SIG-M5 treated with dmso at 0.1 percent for 504 hours (cell line): ENCODE measurements around the gene ZSCAN22.
A peak's percentile ranks its signal among the peaks of the same experiment; 100 is the strongest.
"Not testable (repeated sequence)": the region's sequence is repeated elsewhere in the genome, so short reads cannot be mapped to it uniquely, and the experiment has no call there.

Experiments
- DNase-seq: peaks from one replicate; lab custom pipeline; 2025; ENCODE audit not compliant: unreplicated experiment; lab: John Stamatoyannopoulos, UW

Gene ZSCAN22

DNA sequence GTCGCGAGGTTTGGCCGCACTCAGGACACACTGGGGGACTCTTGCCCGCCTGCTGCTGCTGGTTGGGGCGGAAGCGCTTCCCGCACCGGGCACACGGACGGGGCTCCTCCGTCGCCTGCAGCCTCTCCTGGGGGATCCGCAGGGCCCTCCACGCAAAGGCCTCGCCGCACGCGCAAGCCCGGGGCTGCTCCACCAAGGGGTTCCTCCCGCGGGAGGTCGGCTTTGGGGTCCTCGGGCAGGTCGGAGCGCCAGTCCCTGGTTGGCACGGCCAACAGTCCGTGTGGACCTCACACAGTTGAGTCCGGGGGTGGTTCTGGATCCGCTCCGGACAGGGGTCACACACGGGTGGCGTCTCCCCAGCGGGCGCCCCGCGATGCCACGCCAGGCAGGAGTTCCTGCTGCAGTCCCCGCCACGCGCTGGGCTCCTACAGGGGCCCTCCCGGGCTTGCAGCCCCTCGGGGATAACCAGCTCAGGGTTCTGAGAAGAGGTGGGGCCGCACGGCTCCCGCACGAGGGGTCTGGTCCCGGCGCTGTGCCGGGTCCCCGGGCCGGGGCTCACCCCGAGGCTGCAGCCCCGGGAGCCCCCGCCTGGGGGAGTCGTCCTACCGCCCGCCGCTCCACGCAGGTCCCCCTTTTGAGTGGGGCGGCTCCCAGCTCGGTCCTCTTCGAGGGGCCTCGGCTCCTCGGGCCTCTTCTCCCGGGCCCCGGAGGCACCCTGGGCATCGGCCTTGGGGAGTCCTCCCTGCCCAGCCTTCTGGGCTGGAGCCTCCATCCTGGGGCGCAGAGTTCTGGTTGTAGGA is 42.0 kb downstream of the ZSCAN22 start:
- DNase-seq = no peak

DNA sequence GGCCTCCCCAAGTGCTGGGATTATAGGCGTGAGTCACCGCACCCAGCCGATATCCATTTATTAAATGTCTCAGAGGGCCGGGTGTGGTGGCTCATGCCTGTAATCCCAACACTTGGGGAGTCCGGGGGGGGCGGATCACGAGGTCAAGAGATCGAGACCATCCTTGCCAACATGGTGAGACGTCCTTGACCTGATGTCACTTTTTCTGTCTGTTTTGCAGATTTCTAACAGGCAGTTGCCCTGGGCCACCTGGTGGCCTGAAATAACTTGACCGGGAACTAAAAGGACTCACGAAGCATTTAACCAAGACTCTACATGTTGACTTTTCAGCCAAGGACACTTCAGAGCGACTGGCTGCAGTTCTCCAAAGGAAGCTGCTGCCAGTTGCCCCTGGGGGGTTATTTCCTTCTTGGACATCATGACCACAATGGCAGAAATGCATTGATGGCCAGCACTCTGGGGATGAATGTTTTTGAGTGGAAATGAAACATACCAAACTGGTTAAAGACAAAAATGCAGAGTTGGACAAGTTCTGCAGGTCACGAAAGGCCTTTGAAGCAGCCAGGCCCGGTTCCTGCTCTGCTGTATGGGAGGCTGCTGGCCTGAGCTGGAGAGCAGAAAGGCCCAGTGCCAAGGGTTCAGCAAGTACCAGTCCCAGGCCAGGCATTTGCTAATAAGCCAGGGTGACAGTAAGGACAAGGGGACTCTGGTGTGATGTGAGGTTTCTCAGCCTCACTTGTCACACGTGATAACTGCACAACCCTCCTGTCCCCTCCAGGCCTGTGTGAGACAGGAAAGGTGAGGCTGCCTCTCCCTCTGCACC is 45.7 kb downstream of the ZSCAN22 start:
- peak; percentile 9 for DNase-seq

DNA sequence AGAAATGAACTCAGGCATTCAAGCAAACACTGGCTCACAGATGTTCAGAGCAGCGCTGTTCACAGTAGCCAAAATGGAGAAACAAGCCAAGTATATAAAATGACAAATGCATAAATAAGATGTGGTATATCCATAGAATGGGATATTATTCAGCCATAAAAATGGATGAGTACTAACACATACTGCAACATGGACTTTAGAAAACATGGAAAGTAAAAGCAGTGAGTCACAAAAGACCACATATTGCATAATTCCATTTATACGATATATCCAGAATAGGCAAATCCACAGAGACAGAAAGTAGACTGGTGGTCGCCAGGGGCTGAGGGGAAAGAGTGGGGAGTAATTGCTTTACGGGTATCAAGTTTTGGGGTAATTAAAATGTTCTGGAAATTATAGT is 47.4 kb downstream of the ZSCAN22 start:
- peak; percentile 37 for DNase-seq

DNA sequence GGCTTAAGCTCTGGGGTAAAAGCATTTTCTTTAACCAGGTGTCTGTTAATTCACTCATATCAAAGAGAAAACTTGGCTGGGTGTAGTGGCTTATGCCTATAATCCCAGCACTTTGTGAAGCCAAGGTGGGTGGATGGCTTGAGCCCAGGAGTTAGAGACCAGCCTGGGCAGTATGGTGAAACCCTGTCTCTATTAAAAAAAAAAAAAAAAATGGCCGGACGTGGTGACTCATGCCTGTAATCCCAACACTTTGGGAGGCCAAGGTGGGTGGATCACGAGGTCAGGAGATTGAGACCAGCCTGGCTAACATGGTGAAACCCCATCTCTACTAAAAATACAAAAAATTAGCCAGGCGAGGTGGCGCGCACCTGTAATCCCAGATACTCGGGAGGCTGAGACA is 49.9 kb downstream of the ZSCAN22 start:
- not testable (repeated sequence) for DNase-seq

DNA sequence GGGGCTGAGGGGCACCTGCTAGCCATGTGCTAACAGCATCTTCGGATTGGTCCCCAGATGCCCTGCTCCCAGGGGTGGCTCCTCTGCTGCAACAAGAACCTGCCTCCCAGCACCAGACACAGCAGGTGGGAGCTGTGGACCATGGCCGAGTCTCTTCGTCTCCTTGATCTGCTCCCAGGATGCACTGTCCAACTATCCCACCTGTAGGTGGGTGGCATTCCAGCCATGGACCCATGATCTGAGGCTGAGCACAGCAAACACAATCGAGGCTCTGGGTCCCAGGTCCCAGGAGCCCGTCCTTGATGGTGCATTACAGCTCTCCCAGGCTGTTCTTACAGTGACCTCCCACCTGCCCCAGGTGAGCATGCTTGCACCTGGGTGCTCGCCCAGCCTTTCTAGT is 52.5 kb downstream of the ZSCAN22 start:
- no peak for DNase-seq

DNA sequence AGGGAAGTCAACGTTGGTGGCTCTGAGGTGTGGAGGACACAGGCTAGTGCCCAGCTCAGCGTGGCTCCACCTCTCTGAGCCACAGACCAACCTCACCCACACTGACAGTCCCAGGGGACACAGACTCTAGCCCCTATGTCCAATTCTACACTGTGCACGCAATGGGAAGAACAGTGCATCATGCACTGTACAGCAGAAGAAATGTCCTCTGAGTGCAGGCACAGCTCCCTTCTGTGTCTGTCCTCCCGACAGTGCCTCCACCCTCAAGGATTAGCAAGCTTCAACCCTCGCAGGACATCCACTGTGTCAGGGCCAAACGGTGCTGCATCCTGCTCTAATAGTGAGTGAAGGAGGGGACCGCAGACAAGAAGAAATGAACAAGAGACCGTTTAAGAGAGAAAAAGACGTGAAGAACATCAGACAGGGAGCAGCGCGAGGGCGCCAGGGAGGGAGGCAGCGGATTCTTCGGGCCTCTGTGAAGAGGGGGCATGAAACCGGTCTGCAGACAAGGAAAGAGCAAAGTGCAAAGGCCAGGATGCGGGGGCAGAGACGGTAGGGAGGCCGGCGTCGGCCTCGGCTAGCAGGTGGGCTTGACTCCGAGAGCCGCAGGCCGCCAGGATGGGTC is 53.4 kb downstream of the ZSCAN22 start:
- no peak for DNase-seq

DNA sequence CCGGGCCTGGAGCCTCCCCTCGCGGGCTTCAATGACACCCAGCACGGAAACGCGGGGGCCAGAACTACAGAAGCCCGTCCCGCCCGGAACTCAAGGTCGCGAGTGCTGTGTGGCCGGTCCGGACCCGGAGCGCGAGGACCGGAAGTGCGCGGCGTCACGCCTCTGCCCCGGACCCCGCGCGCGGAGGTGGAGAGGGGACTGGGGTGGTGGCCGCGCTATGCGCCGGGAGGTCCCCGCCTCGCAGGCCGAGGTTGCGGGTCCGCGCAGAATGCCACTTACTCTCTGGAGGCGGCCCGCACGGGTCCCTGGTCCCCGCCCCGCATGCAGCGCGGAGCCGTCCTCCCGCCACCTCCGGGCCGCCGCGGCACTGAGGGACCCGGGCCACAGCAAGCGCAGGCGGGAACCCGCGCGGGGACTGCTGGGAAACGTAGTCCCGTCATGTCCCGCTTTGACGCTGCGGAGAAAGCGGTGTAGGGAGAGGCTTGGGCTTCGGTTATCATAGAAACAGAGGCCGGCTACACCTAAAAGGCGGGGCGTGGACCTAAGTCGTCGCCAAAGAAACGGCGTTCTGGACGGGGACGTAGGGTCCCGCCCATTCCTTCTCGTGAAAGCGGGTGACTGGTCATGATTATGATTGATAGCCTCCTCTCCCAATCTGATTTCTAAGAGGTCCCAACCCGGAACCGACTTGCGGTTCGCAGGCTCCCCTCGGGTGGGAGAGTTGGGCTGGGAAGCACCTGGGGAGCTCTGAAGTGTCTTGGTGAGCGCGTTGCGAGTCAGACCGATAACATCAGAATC is 54.1 kb downstream of the ZSCAN22 start, which contains the start of gene ZNF837:
Gene ZNF837, minus strand, starts transcription at position 369 of the 798 bp plus-strand sequence. CDS start 11,698 bp downstream, outside the sequence.
- DNase-seq = peak; percentile 99

DNA sequence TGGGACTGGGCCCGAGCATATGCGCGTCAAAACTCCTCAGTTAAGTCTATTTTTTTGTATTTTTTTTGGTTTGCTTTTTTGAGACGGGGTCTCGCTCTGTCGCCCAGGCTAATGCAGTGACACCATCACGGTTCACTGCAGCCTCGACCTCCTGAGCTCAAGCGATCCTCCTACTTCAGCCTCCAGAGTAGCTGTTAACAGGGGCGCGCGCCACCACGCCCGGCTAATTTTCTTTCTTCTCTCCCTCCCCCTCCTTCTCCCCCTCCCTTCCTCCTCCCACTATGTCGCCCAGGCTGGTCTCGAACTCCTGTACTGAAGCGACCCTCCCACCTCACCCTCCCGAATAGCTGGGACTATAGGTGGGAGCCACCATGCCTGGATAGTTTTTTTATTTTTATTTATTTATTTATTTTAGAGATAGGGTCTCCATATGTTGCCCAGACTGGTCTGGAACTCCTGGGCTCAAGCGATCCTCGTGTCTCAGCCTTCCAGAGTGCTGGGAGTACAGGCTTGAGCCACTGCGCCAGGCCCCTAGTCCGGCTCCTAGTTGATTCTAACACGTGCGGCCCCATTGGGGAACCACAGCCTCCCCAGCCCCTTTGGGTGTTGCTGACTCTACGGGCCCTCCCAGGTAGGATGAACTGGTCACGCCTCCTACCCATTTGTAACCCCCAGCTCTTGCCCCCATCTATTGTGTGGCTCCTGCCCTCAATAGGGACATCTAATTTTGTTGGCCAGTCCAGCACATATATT is 54.8 kb downstream of the ZSCAN22 start:
- no peak for DNase-seq

DNA sequence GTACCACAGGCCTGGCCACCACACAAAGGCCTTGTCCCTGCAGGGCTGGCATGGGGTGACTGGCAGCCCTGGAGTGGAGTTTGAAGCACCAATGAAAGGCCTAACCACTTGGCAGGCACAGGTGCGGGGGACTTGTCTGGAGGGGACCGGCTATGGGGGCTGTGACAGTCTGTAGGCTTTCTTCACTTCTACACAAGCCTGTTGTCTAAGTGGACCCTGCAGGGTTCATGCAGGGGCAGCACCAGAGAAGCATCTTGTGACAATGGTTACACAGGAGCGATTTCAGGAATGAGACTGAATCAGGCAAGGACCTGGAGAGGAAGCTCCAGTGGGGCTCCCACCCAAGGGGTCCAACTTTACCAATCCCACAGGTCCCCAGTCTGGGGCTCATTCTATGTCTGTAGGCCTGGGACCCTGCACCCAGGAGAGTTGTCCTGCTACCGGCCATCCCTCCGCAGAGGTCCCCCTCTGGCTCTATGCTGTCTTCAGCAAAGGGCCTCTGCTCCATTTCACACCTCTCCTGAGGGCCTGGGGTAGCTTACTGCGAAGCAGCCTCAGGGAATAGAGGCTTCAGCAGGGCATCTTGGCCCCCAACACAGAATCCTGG is 56.3 kb downstream of the ZSCAN22 start:
- DNase-seq = no peak

DNA sequence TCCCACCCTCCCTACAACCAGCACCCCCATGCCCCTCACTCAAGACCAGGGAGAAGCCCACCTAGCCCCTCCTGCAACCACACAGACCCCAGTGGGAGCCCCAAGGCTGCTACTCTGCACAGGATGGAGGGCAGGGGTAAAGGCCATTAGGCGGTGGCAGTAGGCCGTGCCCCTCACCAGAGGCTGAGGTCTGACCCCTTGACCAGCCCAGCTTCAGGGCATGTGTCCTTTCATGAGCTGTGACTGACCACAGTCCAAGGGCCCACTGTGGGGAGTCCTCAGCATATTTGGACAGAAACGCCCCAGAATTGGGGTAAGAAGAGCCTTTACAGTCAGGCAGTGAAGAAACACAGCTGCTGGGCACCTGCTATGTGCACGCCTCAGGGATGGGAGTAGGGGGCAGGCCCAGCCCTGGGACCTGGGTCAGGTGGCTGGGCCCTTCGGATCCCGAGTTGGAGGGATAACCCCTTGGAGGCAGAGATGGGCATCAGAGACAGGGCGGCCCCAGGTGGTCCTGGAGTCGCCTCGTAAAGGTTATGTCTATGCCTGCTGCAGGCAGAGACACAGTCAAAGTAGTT is 58.6 kb downstream of the ZSCAN22 start:
- DNase-seq = no peak

DNA sequence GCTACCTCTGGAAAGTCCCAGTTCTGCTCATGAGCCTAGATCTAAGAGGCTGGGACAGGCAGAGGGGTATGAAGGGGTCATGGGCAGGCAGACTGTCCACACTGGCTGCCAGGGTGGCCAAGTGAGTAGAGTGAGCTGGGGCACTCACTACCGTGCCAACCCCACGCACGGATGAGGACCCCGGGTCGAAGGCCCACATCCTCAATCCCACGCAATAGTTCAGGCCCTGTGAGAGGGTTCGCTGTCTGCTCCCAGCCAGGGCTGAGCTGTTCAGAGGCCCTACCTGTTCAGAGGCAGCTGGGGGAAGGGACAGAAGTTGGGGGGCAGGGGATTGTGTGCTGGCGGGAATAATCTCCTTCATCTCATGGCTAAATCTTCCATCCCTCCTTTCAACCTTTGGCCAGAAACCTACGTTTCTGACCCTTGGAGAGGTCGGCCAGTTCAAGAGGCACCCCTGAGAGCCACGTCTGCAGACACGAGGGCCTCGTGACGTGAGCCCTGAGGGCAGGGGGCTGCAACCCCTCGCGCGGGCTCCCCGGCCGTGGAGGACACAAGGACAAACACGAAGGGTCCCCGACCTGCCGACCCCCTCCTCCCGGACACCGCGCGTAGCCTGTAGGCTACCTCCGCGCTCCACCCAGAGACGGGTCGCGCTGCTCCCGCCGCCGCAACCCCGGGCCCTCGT is 59.2 kb downstream of the ZSCAN22 start:
- DNase-seq = no peak

DNA sequence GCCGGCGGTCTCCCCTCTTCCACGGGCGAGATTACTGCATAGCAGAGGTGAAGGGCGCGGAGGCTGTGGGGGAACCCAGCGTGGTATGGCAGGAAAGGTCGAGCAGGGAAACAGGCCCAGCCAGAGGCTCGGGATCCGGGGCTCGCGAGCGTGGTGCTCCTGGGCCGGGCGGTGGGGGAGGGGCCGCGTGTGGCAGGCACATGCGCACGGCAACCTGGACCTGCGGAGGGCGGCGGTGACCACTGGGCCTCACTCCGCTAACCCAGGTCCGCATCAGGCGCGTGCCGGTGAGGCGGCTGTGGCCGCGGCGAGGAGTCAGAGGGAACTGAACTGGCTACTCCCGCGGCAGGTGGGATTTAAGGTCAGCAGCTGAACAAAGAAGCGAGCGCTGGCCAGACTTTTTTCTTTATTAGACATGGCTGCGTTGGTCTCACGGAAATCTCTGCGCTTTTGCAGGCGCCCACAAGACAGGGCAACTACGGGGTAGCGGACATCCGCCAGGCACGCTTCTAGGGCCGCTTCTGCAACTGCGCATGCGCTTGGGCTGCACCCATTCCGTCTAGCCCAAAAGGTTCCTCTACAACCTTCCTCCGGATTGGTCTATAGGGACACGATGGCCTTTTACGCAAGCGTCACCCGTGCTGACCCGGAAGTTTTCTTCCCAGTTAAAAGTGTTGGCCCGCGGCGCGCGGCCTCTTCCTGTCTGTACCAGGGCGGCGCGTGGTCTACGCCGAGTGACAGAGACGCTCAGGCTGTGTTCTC is 60.0 kb downstream of the ZSCAN22 start, which contains the start of gene RPS5:
Gene RPS5, plus strand, starts transcription at position 694 of the 762 bp plus-strand sequence. CDS start 869 bp downstream, outside the sequence.
- peak; percentile 98 for DNase-seq

DNA sequence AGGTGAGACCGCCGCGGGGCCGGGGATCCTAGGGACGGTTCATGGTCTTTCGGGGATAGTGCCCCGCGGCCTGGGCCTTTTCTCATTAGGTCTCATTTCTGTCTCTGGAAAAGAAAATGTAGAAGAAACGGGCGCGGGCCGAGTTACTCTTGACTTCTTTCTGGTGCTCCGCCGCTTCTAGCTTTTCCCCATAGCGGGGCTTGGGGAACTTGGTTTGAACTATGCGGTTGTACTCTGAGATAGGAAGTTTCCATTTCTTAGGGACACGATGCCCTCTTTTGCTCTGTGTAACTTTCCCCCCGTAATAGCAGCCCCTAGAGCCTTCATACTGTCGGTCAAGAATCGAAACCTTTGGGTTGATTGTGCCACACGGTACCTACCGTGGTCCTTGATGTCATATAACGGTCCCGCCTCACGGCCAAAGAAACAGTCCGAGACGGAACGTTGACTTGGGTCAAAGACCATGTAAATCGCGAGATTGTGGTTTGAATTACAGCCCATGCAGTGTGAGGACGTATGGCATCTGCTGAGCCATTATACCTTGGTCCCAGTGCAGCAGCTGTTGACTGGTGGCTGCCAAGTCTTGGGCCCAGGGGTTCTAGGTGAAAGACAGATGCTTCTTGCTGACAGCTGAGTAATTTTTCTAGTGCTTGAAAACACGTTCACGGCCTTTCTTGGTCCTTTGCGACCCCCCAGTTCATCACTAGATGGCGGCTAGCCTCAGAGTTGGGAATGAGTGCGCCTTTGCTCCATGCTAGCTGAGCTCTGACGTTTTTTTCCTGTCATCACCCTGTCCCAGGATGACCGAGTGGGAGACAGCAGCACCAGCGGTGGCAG is 60.8 kb downstream of the ZSCAN22 start:
- peak; percentile 14 for DNase-seq

DNA sequence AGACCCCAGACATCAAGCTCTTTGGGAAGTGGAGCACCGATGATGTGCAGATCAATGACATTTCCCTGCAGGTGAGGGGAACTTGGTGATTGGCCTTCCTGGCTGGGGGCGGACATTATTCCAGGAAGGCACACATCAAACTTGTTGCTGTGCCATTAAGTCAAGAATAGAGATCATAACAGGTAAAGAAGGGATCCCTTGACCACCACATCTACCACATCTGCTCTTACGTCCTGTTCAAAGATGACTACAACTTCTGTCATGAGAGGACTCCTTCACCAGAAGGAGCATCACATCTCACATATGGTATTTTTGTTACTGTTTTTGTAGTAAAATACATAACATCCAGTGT is 61.4 kb downstream of the ZSCAN22 start:
- DNase-seq = no peak
